Liver (tissue), 3 donors: Measurements from ENCODE around the gene AGA.

Source experiments
- JUND ChIP-seq, 2 donors: IDR thresholded peaks; 2 replicates each; pipeline ENCODE4 v1.6.1; 2016; ENCODE audit warnings: antibody characterized with exemption in 2 of 2
- TF ChIP-seq, protein P1 (sequence below): IDR thresholded peaks from 2 replicates; pipeline ENCODE4 v1.6.1; 2016; ENCODE audit warnings: antibody characterized with exemption, mild to moderate bottlenecking
- TF ChIP-seq, protein P2 (sequence below): fragments of 150-350 bp; IDR thresholded peaks from 2 replicates; pipeline ENCODE4 v1.5.1; 2017; ENCODE audit warnings: improper control_type of control experiment, low read depth, low read length; ENCODE audit not compliant: missing input control
- donor health status: healthy.
- donor health status: healthy.

DNA sequence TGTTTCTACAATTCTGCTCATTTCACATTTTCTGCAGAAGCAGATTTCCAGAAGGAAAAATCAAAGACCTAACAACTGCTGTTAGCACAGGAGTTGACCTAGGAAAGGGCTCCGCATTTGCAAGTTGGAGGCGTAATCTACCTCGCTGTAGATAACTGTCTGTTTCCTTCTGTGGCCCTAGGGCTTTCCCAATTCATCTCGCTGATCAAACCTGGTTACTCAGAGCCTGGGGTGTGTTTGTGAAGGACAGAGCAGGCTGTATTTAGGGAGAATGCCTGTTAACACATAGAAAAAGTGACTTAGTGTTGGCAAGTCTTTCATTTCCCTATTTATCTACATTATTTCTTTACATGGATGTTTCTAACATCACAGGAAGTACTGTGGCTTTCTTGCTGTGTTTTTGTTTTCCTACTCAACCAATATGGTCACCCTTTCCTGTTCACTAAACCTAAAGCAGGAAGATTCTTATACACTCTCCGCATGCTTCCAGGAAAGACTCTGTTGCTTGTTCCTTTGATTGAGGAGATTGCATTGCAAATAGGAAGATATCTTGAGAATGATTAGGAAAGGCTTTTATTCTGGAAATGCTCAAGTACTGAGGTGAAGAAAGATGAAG is 40.5 kb downstream of the AGA start:
- TF ChIP-seq, protein P1, sequence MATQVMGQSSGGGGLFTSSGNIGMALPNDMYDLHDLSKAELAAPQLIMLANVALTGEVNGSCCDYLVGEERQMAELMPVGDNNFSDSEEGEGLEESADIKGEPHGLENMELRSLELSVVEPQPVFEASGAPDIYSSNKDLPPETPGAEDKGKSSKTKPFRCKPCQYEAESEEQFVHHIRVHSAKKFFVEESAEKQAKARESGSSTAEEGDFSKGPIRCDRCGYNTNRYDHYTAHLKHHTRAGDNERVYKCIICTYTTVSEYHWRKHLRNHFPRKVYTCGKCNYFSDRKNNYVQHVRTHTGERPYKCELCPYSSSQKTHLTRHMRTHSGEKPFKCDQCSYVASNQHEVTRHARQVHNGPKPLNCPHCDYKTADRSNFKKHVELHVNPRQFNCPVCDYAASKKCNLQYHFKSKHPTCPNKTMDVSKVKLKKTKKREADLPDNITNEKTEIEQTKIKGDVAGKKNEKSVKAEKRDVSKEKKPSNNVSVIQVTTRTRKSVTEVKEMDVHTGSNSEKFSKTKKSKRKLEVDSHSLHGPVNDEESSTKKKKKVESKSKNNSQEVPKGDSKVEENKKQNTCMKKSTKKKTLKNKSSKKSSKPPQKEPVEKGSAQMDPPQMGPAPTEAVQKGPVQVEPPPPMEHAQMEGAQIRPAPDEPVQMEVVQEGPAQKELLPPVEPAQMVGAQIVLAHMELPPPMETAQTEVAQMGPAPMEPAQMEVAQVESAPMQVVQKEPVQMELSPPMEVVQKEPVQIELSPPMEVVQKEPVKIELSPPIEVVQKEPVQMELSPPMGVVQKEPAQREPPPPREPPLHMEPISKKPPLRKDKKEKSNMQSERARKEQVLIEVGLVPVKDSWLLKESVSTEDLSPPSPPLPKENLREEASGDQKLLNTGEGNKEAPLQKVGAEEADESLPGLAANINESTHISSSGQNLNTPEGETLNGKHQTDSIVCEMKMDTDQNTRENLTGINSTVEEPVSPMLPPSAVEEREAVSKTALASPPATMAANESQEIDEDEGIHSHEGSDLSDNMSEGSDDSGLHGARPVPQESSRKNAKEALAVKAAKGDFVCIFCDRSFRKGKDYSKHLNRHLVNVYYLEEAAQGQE = no peak
- TF ChIP-seq, protein P2, sequence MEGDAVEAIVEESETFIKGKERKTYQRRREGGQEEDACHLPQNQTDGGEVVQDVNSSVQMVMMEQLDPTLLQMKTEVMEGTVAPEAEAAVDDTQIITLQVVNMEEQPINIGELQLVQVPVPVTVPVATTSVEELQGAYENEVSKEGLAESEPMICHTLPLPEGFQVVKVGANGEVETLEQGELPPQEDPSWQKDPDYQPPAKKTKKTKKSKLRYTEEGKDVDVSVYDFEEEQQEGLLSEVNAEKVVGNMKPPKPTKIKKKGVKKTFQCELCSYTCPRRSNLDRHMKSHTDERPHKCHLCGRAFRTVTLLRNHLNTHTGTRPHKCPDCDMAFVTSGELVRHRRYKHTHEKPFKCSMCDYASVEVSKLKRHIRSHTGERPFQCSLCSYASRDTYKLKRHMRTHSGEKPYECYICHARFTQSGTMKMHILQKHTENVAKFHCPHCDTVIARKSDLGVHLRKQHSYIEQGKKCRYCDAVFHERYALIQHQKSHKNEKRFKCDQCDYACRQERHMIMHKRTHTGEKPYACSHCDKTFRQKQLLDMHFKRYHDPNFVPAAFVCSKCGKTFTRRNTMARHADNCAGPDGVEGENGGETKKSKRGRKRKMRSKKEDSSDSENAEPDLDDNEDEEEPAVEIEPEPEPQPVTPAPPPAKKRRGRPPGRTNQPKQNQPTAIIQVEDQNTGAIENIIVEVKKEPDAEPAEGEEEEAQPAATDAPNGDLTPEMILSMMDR = no peak
- no peak for TF ChIP-seq JUND (IDR thresholded peaks at IDR 0.05)
